K562 (cell line): ENCODE results near the gene NRXN3. TPM values are rescaled to one million over a fixed set of nuclear protein-coding genes. Genes with fewer than 3 reads are reported as not detected.

Source experiments
- ATAC-seq: fragments of 200-7000 bp; cut with Tn5 transposase; 3 replicates; pipeline ENCODE4 v1.9.1; 2020; ENCODE audit warnings: moderate library complexity
- BruUV-seq: library from RNA; stranded (reverse); fragments of 400-500 nt; replicated peaks from 2 replicates; lab custom pipeline; 2021; lab: Mats Ljungman, UMichigan
- CTCF ChIA-PET: fragments of 300-600 bp; formaldehyde crosslinking; extraction: SDS; loops from one replicate; lab custom pipeline; 2021; ENCODE audit warnings: low intra/inter-chr PET ratio; lab: Yijun Ruan, JAX
- POLR2A ChIA-PET: fragments of 300-600, 350-650 bp; sonication (Branson Sonifier 250); formaldehyde crosslinking; extraction: SDS; loops from one replicate; lab custom pipeline; 2021; ENCODE audit warnings: antibody characterized with exemption, inconsistent platforms; lab: Yijun Ruan, JAX
- DNase-seq, 4 experiments: peaks; one replicate each; pipeline versions ENCODE4 v3.0.0 to v3.0.0-alpha.2; 2011 to 2018; ENCODE audit warnings: low spot score in 3 of 4, mixed read lengths in 3 of 4; ENCODE audit errors: extremely low read depth in 1 of 4
- FAIRE-seq: peaks from 2 replicates; lab custom pipeline; 2011; peaks lifted over from hg19 to GRCh38; lab: Jason Lieb, UNC
- H2AFZ ChIP-seq: 2 replicates; pipeline ENCODE4 v1.6.0; 2011; ENCODE audit warnings: low read depth, low read length, control low read depth, inconsistent platforms
- H3K27ac ChIP-seq: fragments of 200-600 bp; 3 replicates; pipeline ENCODE4 v1.8.0; 2011; ENCODE audit warnings: low read depth, mild to moderate bottlenecking, control low read depth, inconsistent platforms, low read length, moderate library complexity, mixed read lengths; ENCODE audit errors: extremely low read depth
- H3K27me3 ChIP-seq, 2 experiments: fragments of 300-600 bp in 1 of 2; 2 replicates in 1 of 2; 3 replicates in 1 of 2; pipeline versions ENCODE4 v1.6.0 to v1.8.0; 2011; ENCODE audit warnings: inconsistent platforms in 2 of 2, low read length in 2 of 2, mild to moderate bottlenecking in 1 of 2, mixed read lengths in 1 of 2, moderate library complexity in 1 of 2; ENCODE audit not compliant: control insufficient read depth in 2 of 2, insufficient read depth in 2 of 2
- H3K36me3 ChIP-seq: fragments of 300-600 bp; 3 replicates; pipeline ENCODE4 v1.8.0; 2011; ENCODE audit warnings: mild to moderate bottlenecking, low read length, inconsistent platforms; ENCODE audit not compliant: control insufficient read depth, insufficient read depth
- H3K4me1 ChIP-seq, 2 experiments: fragments of 200-600 bp in 1 of 2; replicated peaks in 1 of 2; 2 replicates in 1 of 2; 3 replicates in 1 of 2; pipeline versions ENCODE4 v1.5.1 to v1.8.0; 2011; ENCODE audit warnings: inconsistent platforms in 2 of 2, low read length in 2 of 2, mild to moderate bottlenecking in 1 of 2, mixed read lengths in 1 of 2, moderate library complexity in 1 of 2; ENCODE audit not compliant: control insufficient read depth in 2 of 2, insufficient read depth in 2 of 2
- H3K4me2 ChIP-seq: 2 replicates; pipeline ENCODE4 v1.6.1; 2011; ENCODE audit warnings: low read length, control low read depth, inconsistent platforms, mixed read lengths; ENCODE audit not compliant: insufficient read depth
- H3K4me3 ChIP-seq: fragments of 200-600 bp; sonication (generic), shearing (Covaris generic); 2 replicates; pipeline ENCODE4 v1.5.1; 2016; ENCODE audit warnings: control low read depth, inconsistent platforms
- H3K79me2 ChIP-seq: fragments of 200-600 bp; 3 replicates; pipeline ENCODE4 v1.8.0; 2011; ENCODE audit warnings: low read length, inconsistent platforms; ENCODE audit not compliant: control insufficient read depth, insufficient read depth
- H3K9ac ChIP-seq, 2 experiments: 2 replicates each; pipeline versions ENCODE4 v1.6.0 to v1.6.1; 2011; ENCODE audit warnings: low read depth in 2 of 2, low read length in 2 of 2, control low read depth in 1 of 2, inconsistent platforms in 1 of 2, mild to moderate bottlenecking in 1 of 2, mixed read lengths in 1 of 2; ENCODE audit not compliant: insufficient read depth in 1 of 2
- H3K9me1 ChIP-seq: one replicate; pipeline ENCODE4 v1.6.0; 2011; ENCODE audit warnings: inconsistent platforms, mild to moderate bottlenecking, low read length, moderate library complexity; ENCODE audit not compliant: control insufficient read depth, insufficient read depth
- H3K9me3 ChIP-seq: replicated peaks from 2 replicates; pipeline ENCODE4 v1.5.1; 2011; ENCODE audit warnings: low read depth, low read length, inconsistent platforms; ENCODE audit not compliant: control insufficient read depth, insufficient read depth
- H4K20me1 ChIP-seq: replicated peaks from 2 replicates; pipeline ENCODE4 v1.6.1; 2011; ENCODE audit warnings: low read length, inconsistent platforms, mixed read lengths; ENCODE audit not compliant: control insufficient read depth, insufficient read depth
- BDP1 ChIP-seq: IDR thresholded peaks from 3 replicates; pipeline ENCODE4 v1.6.1; 2011; ENCODE audit not compliant: insufficient read length, insufficient read depth
- NFIX ChIP-seq: fragments of 250-450 bp; sonication (Bioruptor Pico); IDR thresholded peaks from 2 replicates; pipeline ENCODE4 v1.4.0; 2020; ENCODE audit warnings: low read depth, mild to moderate bottlenecking, moderate library complexity
- PML ChIP-seq: IDR thresholded peaks from 2 replicates; pipeline ENCODE4 v1.6.1; 2012; ENCODE audit warnings: low read length, inconsistent platforms
- SMARCA5 ChIP-seq: fragments of 450-650 bp; IDR thresholded peaks from 2 replicates; pipeline ENCODE4 v1.6.1; 2016
- ZBED1 ChIP-seq: IDR thresholded peaks from 2 replicates; pipeline ENCODE4 v1.6.1; 2014
- ZNF589 ChIP-seq: fragments of 200-800 bp; sonication (Bioruptor generic); IDR thresholded peaks from 2 replicates; pipeline ENCODE4 v1.6.1; 2016; ENCODE audit warnings: low read depth, missing genetic modification characterization, missing compliant biosample characterization
- ZNF699 ChIP-seq: fragments of 250-450 bp; sonication (Bioruptor Pico); IDR thresholded peaks from 2 replicates; pipeline ENCODE4 v1.8.0; 2021; ENCODE audit warnings: mild to moderate bottlenecking, moderate library complexity; ENCODE audit not compliant: insufficient replicate concordance
- WGBS: fragments of 100-300 bp; shearing (Covaris generic); methylation state at CpG from one replicate; pipeline ENCODE4 v1.1.6; 2016; ENCODE audit warnings: low coverage, mixed read lengths; ENCODE audit not compliant: insufficient coverage; ENCODE audit errors: missing lambda C conversion rate; 5-methylcytosine and 5-hydroxymethylcytosine counted together
- in situ Hi-C: fragments of 300-500 bp; cut with MboI; formaldehyde crosslinking; loops from 4 replicates; pipeline ENCODE4 v1.15.0; 2018; ENCODE audit warnings: inconsistent platforms, mixed read lengths
- intact Hi-C: fragments of 100-400 bp; cut with micrococcal nuclease; formaldehyde crosslinking; loops from 2 replicates; pipeline ENCODE4 v1.14.2; 2022
- polyA plus RNA-seq, 8 experiments: library from polyadenylated mRNA; depleted of rRNA in 4 of 8; stranded (reverse) in 5 of 8; unstranded in 3 of 8; fragments of >200 nt; fragmentation: Nextera tagmentation in 2 of 8; fragmentation: Illumina TruSeq in 1 of 8; extraction: Ambion mirVana in 2 of 8; extraction: Trizol in 1 of 8; gene quantifications; 2 replicates each; pipeline versions ENCODE4 v1.2.1 to v1.2.3, GENCODE V29; 2011 to 2014; ENCODE audit warnings: inconsistent platforms in 1 of 8, missing spikeins in 1 of 8
- total RNA-seq, 7 experiments: library from RNA; depleted of rRNA in 6 of 7; stranded (reverse); fragments of >200 nt in 6 of 7; fragmentation: Illumina TruSeq in 2 of 7; extraction: Trizol in 2 of 7; gene quantifications; 2 replicates each; pipeline versions ENCODE4 v1.2.1 to v1.2.3, GENCODE V29; 2011 to 2021; ENCODE audit warnings: low replicate concordance in 1 of 7
- TF ChIP-seq, protein P1 (sequence below): IDR thresholded peaks from 2 replicates; pipeline ENCODE4 v1.6.1; 2011; ENCODE audit not compliant: insufficient read length; ENCODE audit errors: extremely low read depth
- TF ChIP-seq, protein P2 (sequence below), 2 experiments: fragments of 450-650 bp in 1 of 2; sonication (generic) in 1 of 2; formaldehyde crosslinking in 1 of 2; IDR thresholded peaks; 2 replicates each; pipeline versions ENCODE4 v1.7.1 to v1.9.0; 2016 to 2022; ENCODE audit warnings: inconsistent platforms in 1 of 2, mild to moderate bottlenecking in 1 of 2, missing genetic modification reagents in 1 of 2

The NRXN3 gene
- total and polyA plus RNA-seq, 9 of the 15 experiments (the other 6 are each of a cell fraction or from before 2014, with no cell fraction given): 0.09 TPM; not detected in 8

DNA sequence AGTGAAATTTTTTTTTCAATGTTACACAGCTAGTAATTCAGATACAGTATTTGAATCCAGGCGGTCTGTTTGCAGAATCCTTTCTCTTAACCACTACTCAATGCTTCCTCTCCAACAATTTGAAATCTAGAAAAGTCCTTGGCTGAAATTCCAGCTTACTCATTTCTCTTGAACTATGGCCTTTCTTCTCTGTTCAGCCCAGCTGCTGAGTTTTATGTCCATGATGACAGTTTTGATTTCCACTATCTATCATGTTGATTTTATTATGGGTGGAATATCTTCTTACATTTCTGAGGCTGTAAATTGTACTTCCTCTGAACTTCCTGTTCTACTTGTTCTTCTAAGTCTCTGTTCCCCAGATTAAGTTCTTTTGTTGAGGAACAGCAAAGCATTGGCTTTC lies 1725.8 kb downstream of the NRXN3 start (continued):
- TF ChIP-seq NFIX (CRISPR knock-in tag): no peak
- no peak for TF ChIP-seq SMARCA5
- no peak for TF ChIP-seq BDP1

DNA sequence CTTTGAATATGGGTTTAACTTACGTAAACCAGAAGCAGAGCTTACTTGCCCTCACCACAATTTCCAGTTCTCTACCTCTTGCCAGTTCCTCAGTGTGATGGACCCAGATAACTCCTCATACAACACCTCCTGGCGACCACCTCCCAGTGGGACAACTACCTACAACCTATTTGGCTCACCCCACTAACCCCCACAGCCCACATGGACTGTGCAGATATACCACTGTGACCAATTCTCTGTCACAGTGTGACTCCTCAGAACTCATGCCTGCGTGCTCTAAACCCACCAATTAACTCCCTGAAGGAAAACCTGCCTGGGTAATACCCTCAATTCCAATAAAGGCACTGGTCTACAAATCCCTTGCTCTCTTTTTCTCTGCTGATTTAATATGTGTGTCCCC lies 1729.4 kb downstream of the NRXN3 start:
- Histone ChIP-seq H3K4me3 (no peak overlapping the region), H3K4me2 (no peak overlapping the region), H3K9ac (no peak overlapping the region), H3K27me3 (no peaks in the 10 kb centered on the region), H3K4me1 (no peaks in the 10 kb centered on the region), H3K27ac (no peak overlapping the region), H3K9me3 (no peaks in the 10 kb centered on the region), H4K20me1 (no peaks in the 10 kb centered on the region), H3K36me3 (no peaks in the 10 kb centered on the region), H2AFZ (no peak overlapping the region), H3K9me1 (no peaks in the 10 kb centered on the region), H3K79me2 (no peaks in the 10 kb centered on the region)
- ChIA-PET CTCF (no interaction called here), POLR2A (no interaction called here)
- FAIRE-seq: no peak
- in situ Hi-C loops: no loop called here
- intact Hi-C loops: no loop called here
- BruUV-seq: no TSS peak
- DNase-seq: no peak
- no peak for ATAC-seq
- 0% methylated on average over 2 of the region's 3 CpGs for WGBS
- no peak for TF ChIP-seq ZBED1
- no peak for TF ChIP-seq ZNF699 (CRISPR knock-in tag)
- no peak for TF ChIP-seq PML
- TF ChIP-seq, protein P1, sequence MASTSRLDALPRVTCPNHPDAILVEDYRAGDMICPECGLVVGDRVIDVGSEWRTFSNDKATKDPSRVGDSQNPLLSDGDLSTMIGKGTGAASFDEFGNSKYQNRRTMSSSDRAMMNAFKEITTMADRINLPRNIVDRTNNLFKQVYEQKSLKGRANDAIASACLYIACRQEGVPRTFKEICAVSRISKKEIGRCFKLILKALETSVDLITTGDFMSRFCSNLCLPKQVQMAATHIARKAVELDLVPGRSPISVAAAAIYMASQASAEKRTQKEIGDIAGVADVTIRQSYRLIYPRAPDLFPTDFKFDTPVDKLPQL: no peak
- no peak for TF ChIP-seq ZNF589 (CRISPR knock-in tag)
- TF ChIP-seq, protein P2, sequence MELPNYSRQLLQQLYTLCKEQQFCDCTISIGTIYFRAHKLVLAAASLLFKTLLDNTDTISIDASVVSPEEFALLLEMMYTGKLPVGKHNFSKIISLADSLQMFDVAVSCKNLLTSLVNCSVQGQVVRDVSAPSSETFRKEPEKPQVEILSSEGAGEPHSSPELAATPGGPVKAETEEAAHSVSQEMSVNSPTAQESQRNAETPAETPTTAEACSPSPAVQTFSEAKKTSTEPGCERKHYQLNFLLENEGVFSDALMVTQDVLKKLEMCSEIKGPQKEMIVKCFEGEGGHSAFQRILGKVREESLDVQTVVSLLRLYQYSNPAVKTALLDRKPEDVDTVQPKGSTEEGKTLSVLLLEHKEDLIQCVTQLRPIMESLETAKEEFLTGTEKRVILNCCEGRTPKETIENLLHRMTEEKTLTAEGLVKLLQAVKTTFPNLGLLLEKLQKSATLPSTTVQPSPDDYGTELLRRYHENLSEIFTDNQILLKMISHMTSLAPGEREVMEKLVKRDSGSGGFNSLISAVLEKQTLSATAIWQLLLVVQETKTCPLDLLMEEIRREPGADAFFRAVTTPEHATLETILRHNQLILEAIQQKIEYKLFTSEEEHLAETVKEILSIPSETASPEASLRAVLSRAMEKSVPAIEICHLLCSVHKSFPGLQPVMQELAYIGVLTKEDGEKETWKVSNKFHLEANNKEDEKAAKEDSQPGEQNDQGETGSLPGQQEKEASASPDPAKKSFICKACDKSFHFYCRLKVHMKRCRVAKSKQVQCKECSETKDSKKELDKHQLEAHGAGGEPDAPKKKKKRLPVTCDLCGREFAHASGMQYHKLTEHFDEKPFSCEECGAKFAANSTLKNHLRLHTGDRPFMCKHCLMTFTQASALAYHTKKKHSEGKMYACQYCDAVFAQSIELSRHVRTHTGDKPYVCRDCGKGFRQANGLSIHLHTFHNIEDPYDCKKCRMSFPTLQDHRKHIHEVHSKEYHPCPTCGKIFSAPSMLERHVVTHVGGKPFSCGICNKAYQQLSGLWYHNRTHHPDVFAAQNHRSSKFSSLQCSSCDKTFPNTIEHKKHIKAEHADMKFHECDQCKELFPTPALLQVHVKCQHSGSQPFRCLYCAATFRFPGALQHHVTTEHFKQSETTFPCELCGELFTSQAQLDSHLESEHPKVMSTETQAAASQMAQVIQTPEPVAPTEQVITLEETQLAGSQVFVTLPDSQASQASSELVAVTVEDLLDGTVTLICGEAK (IDR thresholded peaks at IDR 0.05): no peak
- TF ChIP-seq, protein P2 (CRISPR knock-in tag; IDR thresholded peaks at IDR 0.05): no peak
